Measurements from ENCODE around the gene ATRIP.

The ATRIP gene

GRCh38 chr3:48411606-48412374, 34.7 kb upstream of the ATRIP start:
- no peaks in the 10 kb centered on the region for H3K79me2 ChIP-seq (ENCODE audit: insufficient read depth, low read length)
- peaks cover 6% of the 10 kb centered on the region; the same call in 1 of the 2 replicates for H3K27me3 ChIP-seq (ENCODE audit: insufficient read depth, low read length)
- no peaks in the 10 kb centered on the region for H3K9me2 ChIP-seq (ENCODE audit: low read depth, low read length)
- no peak for TF ChIP-seq EZH2 (IDR thresholded peaks at IDR 0.05; ENCODE audit: borderline replicate concordance, low read length)
- H3K9ac ChIP-seq (ENCODE audit: low read length), result no peak overlapping the region
- no peaks in the 10 kb centered on the region for H3K9me3 ChIP-seq (ENCODE audit: low read length)
- no peak overlapping the region for H3K27ac ChIP-seq (ENCODE audit: low read depth, low read length, poor library complexity, severe bottlenecking)
- H3K4me1 ChIP-seq (ENCODE audit: insufficient read depth, low read length, severe bottlenecking), result no peaks in the 10 kb centered on the region
- no peaks in the 10 kb centered on the region for H3F3A ChIP-seq (ENCODE audit: insufficient read depth, low read length)
- H3K4me3 ChIP-seq (ENCODE audit: low read depth, low read length, poor library complexity, severe bottlenecking), result no peak overlapping the region
- no peak overlapping the region for H3K4me2 ChIP-seq (ENCODE audit: low read length)
- H4K20me1 ChIP-seq (ENCODE audit: insufficient read depth, low read length), result no peaks in the 10 kb centered on the region
- no peak overlapping the region for H2AFZ ChIP-seq (ENCODE audit: low read length)
- H3K36me3 ChIP-seq (ENCODE audit: insufficient read depth, low read length), result no peaks in the 10 kb centered on the region

- Histone ChIP-seq H3K9me2 (ENCODE audit: low read depth, low read length) (no peaks in the 10 kb centered on the region), H3K9me3 (ENCODE audit: low read length) (no peaks in the 10 kb centered on the region), H2AFZ (ENCODE audit: low read length) (no peak overlapping the region), H3K27ac (ENCODE audit: low read depth, low read length, poor library complexity, severe bottlenecking) (no peak overlapping the region), H4K20me1 (ENCODE audit: insufficient read depth, low read length) (no peaks in the 10 kb centered on the region), H3K27me3 (ENCODE audit: insufficient read depth, low read length) (peaks cover 6% of the 10 kb centered on the region; the same call in 1 of the 2 replicates), H3K4me3 (ENCODE audit: low read depth, low read length, poor library complexity, severe bottlenecking) (no peak overlapping the region), H3K4me1 (ENCODE audit: insufficient read depth, low read length, severe bottlenecking) (no peaks in the 10 kb centered on the region), H3F3A (ENCODE audit: insufficient read depth, low read length) (no peaks in the 10 kb centered on the region), H3K9ac (ENCODE audit: low read length) (no peak overlapping the region), H3K36me3 (ENCODE audit: insufficient read depth, low read length) (no peaks in the 10 kb centered on the region), H3K4me2 (ENCODE audit: low read length) (no peak overlapping the region), H3K79me2 (ENCODE audit: insufficient read depth, low read length) (no peaks in the 10 kb centered on the region)
- TF ChIP-seq CTCF (IDR thresholded peaks at IDR 0.05; ENCODE audit: low read length) (no peak), EZH2 (IDR thresholded peaks at IDR 0.05; ENCODE audit: borderline replicate concordance, low read length) (no peak)
These were observed 34.0 kb upstream of the ATRIP start for GRCh38 chr3:48412375-48413001.

DNA sequence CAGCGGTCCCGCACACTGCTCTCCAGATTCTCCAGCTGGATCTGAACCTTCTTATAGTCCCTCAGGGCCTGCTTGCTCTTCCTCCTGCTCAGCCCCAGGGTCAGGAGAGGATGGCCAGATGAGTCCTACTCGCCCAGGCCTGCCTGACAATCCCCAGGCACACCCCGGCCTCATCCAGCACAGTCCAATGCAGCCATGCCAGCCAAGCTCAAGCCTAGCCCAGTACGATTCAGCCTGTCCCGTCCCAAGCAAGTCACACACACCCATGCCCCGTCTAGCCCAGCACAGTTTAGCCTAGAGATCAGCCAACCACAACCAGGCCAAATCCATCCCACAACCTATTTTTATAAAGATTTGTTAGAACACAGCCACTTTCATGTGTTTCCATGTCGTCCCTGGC, 33.5 kb upstream of the ATRIP start:
- Histone ChIP-seq H3F3A (ENCODE audit: insufficient read depth, low read length) (no peaks in the 10 kb centered on the region), H4K20me1 (ENCODE audit: insufficient read depth, low read length) (no peaks in the 10 kb centered on the region), H3K9ac (ENCODE audit: low read length) (no peak overlapping the region), H3K4me2 (ENCODE audit: low read length) (no peak overlapping the region), H2AFZ (ENCODE audit: low read length) (no peak overlapping the region), H3K36me3 (ENCODE audit: insufficient read depth, low read length) (no peaks in the 10 kb centered on the region), H3K9me3 (ENCODE audit: low read length) (no peaks in the 10 kb centered on the region), H3K4me1 (ENCODE audit: insufficient read depth, low read length, severe bottlenecking) (no peaks in the 10 kb centered on the region), H3K27ac (ENCODE audit: low read depth, low read length, poor library complexity, severe bottlenecking) (no peak overlapping the region), H3K9me2 (ENCODE audit: low read depth, low read length) (no peaks in the 10 kb centered on the region), H3K4me3 (ENCODE audit: low read depth, low read length, poor library complexity, severe bottlenecking) (no peak overlapping the region), H3K79me2 (ENCODE audit: insufficient read depth, low read length) (no peaks in the 10 kb centered on the region), H3K27me3 (ENCODE audit: insufficient read depth, low read length) (peaks cover 6% of the 10 kb centered on the region; the same call in 1 of the 2 replicates)
- no peak for TF ChIP-seq CTCF (IDR thresholded peaks at IDR 0.05; ENCODE audit: low read length)

Measured in OCI-LY1 (cell line).